ENCODE measurements around the gene RBBP4. TPM values are rescaled to one million over a fixed set of nuclear protein-coding genes. Genes with fewer than 3 reads are reported as not detected.
"Not testable (repeated sequence)": the region's sequence is repeated elsewhere in the genome, so short reads cannot be mapped to it uniquely, and the experiment has no call there.

RBBP4 gene
- total RNA-seq, 4 donors from 2014 or later = 40.4 to 117 (median 67.7) TPM

GRCh38 chr1:32652244-32652962 lies 1.4 kb downstream of the RBBP4 start:
- WGBS, 2 donors (ENCODE audit: low coverage in 1 of 2) = 82% methylated on average over 9 to 16 of the region's 16 CpGs
- TF ChIP-seq EP300 (IDR thresholded peaks at IDR 0.05; ENCODE audit: low read depth) (no peak), POLR2A (IDR thresholded peaks at IDR 0.05) (no peak), POLR2AphosphoS5 (IDR thresholded peaks at IDR 0.05) (no peak), CTCF (IDR thresholded peaks at IDR 0.05) (no peak)
- Histone ChIP-seq H3K4me3 (peak overlapping the region in 3 of 4 donors; percentile 66 to 82 (median 70)), H3K4me1 (peaks cover 24 to 72% (median 43%) of the 10 kb centered on the region in 4 donors), H3K27me3 (no peaks in the 10 kb centered on the region), H3K36me3 (peaks cover 0 to 27% (median 9%) of the 10 kb centered on the region in 4 donors), H3K9me3 (no peaks in the 10 kb centered on the region), H3K27ac (peak overlapping the region; percentile 96 to 99 (median 99))
- intact Hi-C loops (cut with DNase I; ENCODE audit: low total_unique reads) (no loop called here), in situ Hi-C loops (cut with MboI; ENCODE audit: low pct_ligation_motif_present in 1 of 4, low pct_unique_long_range_greater_than_20kb in 1 of 4, low sequenced_read_pairs in 3 of 4) (no loop called here)
- DNase-seq = no peak

GRCh38 chr1:32659581-32659980 lies 8.6 kb downstream of the RBBP4 start:
- intact Hi-C loops (cut with DNase I; ENCODE audit: low total_unique reads) (no loop called here), in situ Hi-C loops (cut with MboI; ENCODE audit: low pct_ligation_motif_present in 1 of 4, low pct_unique_long_range_greater_than_20kb in 1 of 4, low sequenced_read_pairs in 3 of 4) (no loop called here)
- H3K27me3 ChIP-seq = no peaks in the 10 kb centered on the region
- peaks cover 0 to 81% (median 31%) of the 10 kb centered on the region in 4 donors for H3K36me3 ChIP-seq
- TF ChIP-seq POLR2A (IDR thresholded peaks at IDR 0.05) (no peak), POLR2AphosphoS5 (IDR thresholded peaks at IDR 0.05) (no peak), EP300 (IDR thresholded peaks at IDR 0.05; ENCODE audit: low read depth) (no peak), CTCF (IDR thresholded peaks at IDR 0.05) (no peak)
- no peak overlapping the region for H3K27ac ChIP-seq
- WGBS, 2 donors (ENCODE audit: low coverage in 1 of 2) = 90 to 95% methylated on average over 1 of the region's 1 CpG
- DNase-seq = no peak
- H3K9me3 ChIP-seq = no peaks in the 10 kb centered on the region
- peaks cover 5 to 21% (median 10%) of the 10 kb centered on the region in 4 donors for H3K4me1 ChIP-seq
- H3K4me3 ChIP-seq = no peak overlapping the region

- Histone ChIP-seq H3K9me3 (no peaks in the 10 kb centered on the region), H3K36me3 (peaks cover 0 to 65% (median 27%) of the 10 kb centered on the region in 4 donors), H3K27me3 (no peaks in the 10 kb centered on the region), H3K4me1 (peaks cover 0 to 3% (median 0%) of the 10 kb centered on the region in 4 donors), H3K27ac (peak overlapping the region in 2 of 4 donors; percentile 27 to 41), H3K4me3 (no peak overlapping the region)
- intact Hi-C loops (cut with DNase I; ENCODE audit: low total_unique reads) = no loop called here
- no peak for DNase-seq
- in situ Hi-C loops (cut with MboI; ENCODE audit: low pct_ligation_motif_present in 1 of 4, low pct_unique_long_range_greater_than_20kb in 1 of 4, low sequenced_read_pairs in 3 of 4) = no loop called here
- WGBS, 2 donors (ENCODE audit: low coverage in 1 of 2) = 50% methylated on average over 1 of the region's 1 CpG; no CpG with 5 or more reads in 1 of the 2 donors
- TF ChIP-seq POLR2AphosphoS5 (IDR thresholded peaks at IDR 0.05) = peak in 2 of 3 donors; percentile 56 to 82
- no peak for TF ChIP-seq EP300 (IDR thresholded peaks at IDR 0.05; ENCODE audit: low read depth)
Observed at GRCh38 chr1:32665915-32666314, 14.9 kb downstream of the RBBP4 start.

- in situ Hi-C loops (cut with MboI; ENCODE audit: low pct_ligation_motif_present in 1 of 4, low pct_unique_long_range_greater_than_20kb in 1 of 4, low sequenced_read_pairs in 3 of 4) = no loop called here
- peaks cover 0 to 67% (median 29%) of the 10 kb centered on the region in 4 donors for H3K36me3 ChIP-seq
Observed at GRCh38 chr1:32666901-32667566, 16.0 kb downstream of the RBBP4 start.

GRCh38 chr1:32668716-32669115 lies 17.7 kb downstream of the RBBP4 start:
- intact Hi-C loops (cut with DNase I; ENCODE audit: low total_unique reads); in situ Hi-C loops (cut with MboI; ENCODE audit: low pct_ligation_motif_present in 1 of 4, low pct_unique_long_range_greater_than_20kb in 1 of 4, low sequenced_read_pairs in 3 of 4); DNase-seq; H3K9me3 ChIP-seq; H3K4me1 ChIP-seq; H3K27me3 ChIP-seq; H3K27ac ChIP-seq; H3K4me3 ChIP-seq: not testable (repeated sequence)
- WGBS, 2 donors (ENCODE audit: low coverage in 1 of 2) = 97 to 100% methylated on average over 3 to 5 of the region's 5 CpGs
- peaks cover 0 to 77% (median 32%) of the 10 kb centered on the region in 4 donors for H3K36me3 ChIP-seq

More at GRCh38 chr1:32666901-32667566, 16.0 kb downstream of the RBBP4 start:
- TF ChIP-seq POLR2A (IDR thresholded peaks at IDR 0.05) = no peak
- no peak overlapping the region for H3K4me3 ChIP-seq
- H3K9me3 ChIP-seq = no peaks in the 10 kb centered on the region
- no peak overlapping the region for H3K27ac ChIP-seq
- WGBS, 2 donors (ENCODE audit: low coverage in 1 of 2) = 87 to 88% methylated on average over 7 to 12 of the region's 12 CpGs
- intact Hi-C loops (cut with DNase I; ENCODE audit: low total_unique reads) = no loop called here
- H3K27me3 ChIP-seq = no peaks in the 10 kb centered on the region
- H3K4me1 ChIP-seq = peaks cover 0 to 3% (median 0%) of the 10 kb centered on the region in 4 donors
- DNase-seq = no peak

Measured in transverse colon (tissue), 4 donors.